Midbrain (tissue), 1 donor: ENCODE results near the gene GSDME.
A peak's percentile ranks its signal among the peaks of the same experiment; 100 is the strongest.

Experiments used
- DNase-seq: peaks from one replicate; lab custom pipeline; 2025; lab: John Stamatoyannopoulos, UW

The GSDME gene

DNA sequence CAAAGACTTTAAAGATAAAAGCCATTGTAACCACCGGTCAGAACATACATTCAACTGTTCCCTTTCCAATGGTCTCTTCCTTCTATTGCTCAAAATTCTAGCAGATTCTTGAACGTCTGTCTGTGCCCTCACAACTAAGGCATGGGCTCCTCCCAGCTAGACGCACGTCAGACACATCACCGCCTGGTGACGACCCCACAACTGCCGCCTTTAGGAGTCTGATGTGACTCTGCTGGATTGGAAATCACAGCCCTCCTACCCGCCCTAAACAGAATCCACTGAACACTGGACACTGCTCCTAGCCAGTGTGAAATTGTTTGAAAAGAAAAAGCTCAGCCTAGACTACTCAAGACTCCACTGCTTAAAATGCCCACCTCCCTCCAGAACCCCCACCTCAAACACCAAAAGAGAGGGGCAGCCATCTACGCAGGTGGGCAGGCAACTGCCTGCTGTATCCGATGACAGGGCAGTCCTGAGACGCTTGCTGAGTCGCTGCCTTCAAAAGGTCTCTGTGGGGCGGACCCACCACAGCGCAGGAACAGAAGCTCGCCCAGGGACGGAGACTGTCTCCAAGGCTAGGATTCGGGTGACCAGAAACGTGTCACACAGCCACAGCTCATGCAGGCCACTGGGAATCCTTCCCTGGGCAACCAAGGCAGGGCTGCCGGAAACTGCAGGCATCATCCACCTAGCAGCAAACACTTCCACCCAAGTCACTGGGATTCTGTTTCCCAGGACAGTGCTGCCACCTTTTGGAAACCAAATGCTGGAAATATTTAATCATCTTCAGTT is 34.7 kb downstream of the GSDME start:
- peak; percentile 64 for DNase-seq

DNA sequence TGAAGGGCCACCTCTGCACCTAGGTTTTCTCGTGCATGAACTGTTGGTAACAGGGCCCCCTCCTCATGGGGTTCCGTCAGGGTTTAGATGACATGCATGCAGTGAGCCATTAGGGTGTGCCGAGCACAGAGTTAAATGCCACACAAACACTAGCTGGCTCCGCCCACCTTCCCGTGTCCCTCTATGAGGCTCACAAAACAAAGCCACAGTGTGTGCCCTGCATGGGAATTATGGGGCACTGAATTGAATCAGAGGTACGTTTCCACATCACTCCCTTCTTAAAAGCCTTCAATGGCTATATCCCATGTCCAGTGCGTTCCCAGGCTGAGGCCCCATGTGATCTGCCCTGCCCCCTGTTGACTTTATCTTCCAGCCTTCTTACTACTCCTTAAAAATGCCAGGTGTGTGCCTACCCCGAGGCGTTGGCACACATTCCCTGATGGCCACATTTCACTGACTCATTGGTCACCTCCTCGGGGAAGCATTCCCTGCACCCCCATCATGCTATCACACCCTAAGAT is 35.7 kb downstream of the GSDME start:
- DNase-seq = no peak

DNA sequence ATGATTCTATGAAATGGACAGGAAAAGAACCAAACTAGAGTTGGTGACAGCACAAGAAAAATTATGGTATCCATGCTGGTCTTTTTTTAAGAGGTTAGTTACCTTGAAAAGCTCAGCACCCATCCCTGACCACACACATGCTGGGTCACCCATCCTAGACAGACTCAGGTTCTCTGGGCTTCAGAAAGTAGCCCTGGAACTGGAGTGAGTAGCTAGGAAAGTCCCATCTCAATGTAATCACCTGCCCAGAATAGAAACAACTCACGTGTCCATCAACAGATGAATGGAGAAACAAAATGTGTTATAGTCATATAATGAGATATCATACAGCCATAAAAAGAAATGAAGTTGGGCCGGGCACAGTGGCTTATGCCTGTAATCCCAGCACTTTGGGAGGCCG is 37.0 kb downstream of the GSDME start:
- no peak for DNase-seq

DNA sequence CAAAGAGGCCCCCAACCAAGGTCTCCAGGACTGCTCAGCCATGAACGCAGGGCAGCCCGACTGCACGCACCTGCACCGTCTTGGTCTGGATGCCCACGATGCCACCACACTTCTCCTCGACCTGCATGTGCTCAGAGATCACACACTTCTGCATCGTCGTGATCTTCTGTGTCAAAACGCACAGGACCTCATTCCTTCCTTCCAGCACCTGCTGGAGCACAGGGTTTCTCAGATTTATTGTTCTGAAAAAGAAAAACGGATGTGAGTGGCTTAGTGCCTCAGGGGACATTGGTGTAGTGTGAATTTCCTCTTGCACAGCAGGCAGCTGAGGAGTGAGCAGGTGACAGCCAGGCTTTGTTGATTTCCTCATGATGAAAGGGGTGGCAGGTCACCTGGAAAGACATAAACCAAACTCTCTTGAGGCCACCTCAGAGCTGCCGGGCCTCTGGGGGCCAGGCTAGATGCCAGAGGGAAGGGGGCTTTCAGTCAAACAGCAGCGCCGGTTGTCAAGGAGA is 38.2 kb downstream of the GSDME start:
- no peak for DNase-seq

DNA sequence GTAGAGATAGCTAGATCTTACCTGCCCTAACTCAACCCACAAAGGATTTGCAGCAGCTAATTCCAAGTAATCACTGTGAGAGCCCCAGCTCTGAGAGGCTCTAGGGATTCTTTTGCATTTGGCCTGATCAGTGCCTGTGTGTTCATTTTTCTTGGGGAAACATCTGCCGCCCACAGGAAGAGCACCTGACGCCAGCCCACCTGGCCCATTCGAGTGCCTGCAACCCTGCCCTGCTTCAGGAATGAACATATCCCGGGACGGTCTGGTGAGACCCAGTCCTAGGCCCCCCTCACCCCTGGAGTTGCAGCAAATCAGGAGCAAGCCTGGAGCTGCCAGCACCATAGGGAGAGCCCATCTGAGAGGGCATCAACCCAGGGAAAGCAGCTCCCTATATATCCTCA is 38.8 kb downstream of the GSDME start:
- no peak for DNase-seq

DNA sequence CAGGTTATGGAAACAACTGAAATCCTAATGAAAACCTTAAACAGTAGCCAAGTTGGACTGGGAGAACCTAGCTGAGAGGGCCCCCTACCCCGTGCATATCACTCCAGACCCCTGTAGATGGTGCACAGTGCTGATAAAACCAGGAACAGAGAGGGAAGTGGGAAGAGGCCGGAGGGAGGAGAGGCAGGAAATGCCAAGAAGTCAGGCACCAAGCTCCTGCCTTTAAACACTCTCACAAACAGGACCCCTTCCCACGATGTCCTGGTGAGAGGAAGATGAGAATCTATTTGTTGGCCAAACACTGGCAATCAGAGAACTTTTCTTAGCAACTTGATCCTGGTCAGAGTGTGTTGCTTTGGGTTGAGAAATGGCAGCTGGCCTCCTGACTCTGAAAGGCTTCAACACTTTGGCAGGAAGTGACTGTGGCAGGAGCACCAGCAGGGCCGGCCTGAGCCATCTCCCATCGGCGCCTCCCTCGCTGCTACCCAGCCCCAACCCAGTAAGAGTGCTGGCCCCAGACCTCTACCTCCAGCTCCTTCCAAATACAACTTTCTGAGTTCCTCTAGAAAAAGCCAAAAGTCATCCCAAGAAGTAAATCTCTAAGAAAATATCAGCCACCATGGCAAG is 39.5 kb downstream of the GSDME start:
- DNase-seq = no peak

DNA sequence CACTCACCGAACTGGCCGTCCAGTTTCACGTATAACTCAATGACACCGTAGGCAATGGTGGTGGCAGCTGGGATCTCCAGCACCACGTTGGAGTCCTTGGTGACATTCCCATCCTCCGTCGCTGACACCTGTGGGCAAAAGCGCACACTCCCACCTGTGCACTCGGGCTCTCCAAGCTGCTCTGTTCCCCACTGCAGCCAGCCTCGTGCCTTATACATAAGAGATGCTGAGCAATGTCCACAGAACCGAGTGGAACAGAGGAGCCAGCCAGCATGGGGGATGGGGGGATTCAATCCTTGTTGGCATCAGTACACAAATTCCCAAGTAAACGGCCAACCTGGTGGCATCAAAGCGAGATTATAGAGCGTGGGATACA is 40.0 kb downstream of the GSDME start:
- DNase-seq = no peak

DNA sequence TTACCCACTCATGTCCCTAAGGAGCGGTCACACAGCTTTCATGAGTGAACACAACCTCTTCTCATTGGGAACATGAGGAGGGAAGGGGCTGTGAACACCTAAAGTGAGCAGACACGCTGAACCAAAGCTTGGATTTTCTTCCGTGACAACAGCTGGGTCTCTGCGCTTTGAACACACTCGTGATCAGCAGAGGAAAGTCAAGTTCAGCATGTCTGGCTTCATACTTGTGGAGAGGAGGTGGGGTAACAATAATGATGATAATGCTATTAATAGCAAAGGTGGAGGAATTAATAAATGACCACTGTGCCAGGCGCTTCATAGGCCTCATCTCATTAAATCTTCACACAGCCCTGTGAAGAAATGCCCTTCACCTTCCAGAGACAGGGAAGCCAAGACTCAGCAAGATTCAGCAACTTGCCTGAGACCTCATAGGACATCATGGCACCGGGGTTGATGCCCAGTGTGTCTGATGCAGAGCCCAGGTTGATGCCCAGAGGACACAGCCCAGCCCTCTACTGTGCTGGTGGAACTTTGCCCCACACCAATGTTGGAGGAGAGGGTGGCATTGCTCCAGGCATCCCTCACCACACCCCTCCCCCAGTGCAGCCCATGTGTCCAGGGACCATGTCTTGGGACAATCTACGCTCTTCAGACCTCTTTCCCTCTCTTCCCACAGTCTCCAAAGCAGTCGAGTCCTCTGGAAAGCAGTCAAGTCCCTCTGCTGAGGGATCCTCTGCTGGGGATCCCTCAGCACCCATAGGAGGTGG is 40.6 kb downstream of the GSDME start:
- DNase-seq = no peak

DNA sequence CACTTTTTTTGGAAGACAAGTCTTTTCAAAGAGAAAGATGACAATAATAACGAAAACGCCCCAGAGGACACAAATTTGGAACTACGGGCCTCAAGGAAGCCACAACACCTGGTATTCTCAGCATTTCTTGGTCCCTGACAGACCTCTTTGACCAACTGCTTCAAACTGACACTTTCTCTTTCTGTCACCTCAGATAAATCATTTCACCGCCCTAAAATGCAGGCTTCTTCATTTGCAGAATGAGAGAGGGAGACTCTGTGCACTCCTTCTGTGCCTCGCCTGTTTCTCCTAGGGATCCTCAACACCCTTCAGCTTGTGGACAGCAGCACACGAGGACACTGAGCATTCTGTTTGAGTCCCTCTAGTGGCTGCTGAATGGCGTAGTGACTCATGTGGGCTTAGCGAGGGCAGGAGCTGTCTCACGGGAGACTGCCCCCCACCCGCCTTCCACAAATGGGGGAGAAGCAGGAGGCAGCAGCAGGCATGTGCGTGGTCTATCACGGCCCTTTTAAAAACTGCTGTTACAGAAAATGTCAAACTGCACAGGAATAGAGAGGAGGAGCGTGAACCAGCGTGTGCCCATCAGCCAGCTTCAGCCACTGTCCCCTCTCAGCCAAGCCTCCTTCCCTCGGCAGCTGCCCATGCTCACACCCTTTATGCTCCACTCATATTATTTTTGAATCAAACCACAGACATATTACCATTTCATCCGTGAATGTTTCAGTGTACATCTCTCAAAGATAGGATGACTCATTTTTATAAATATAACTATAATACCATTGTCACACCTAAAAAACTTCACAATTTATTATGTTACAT is 41.4 kb downstream of the GSDME start:
- peak; percentile 46 for DNase-seq

DNA sequence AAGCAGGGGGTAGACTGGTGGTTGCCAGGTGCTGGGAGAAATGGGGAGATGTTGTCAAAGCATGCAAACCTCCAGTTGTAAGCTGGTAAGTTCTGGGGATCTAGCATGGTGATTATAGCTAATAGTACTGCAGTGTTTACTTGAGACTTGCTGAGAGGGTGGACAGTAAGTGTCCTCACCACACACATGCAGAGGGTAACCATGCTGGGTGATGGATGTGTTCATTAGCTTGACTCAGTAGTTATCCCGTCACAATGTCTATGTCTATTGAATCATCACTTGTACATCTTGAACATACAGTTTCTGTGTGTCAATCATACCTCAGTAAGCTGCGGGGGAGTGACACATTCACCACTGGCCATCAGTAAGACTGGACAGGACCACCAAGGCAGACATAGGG is 42.1 kb downstream of the GSDME start:
- DNase-seq = no peak

DNA sequence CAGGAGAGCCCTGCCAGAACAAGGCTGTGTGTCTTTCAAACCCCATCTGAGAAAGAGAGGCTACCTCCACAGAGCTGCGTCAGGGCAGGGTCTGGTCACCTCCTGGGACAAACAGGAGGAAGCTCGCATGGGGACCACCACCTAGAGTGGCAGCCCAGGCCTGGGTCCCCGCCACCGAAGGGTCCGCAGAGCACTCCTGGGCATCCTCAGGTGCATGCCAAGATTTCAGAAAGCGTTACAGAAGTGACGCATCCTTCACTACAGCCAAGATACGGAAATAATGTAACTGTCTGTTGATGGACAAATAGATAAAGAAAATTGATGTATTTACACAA is 42.6 kb downstream of the GSDME start:
- DNase-seq = no peak

DNA sequence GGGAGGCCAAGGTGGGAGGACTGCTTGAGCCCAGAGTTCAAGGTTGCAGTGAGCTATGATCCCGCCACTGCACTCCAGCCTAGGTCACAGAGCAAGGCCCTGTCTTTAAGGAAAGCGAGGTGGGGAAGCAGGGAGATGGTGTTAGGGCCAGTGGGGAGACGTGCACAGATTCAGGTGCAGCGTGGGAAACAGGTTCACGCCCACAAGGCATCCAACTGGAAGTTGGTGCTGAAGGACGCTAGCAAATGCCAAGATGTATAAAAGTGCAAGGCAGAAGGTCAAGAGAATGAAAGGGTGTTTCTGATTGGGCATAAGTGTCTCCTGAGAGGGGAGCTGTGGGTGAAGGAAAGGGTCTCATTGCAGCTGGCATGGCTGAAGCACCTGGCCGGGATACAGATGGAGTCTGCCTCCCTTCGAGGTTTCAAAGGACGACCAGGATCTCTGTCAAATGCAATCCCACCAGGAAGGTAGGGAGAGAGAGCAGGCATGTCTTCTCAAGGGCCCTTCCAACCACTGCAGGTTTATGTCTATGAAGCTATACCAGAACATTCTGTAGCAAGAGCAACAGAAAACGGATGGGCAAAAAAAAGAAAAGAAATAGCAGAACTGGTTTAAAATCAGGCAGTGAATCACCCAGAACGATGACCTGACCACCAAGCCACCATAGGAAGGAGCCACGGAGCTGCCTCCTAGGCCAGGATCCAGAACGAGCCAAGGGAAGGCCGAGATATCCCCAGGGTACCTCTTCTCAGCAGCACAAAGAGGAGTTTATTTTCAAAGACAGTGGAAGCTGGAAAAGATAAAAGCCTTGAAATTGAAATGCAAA is 43.2 kb downstream of the GSDME start:
- DNase-seq = no peak

DNA sequence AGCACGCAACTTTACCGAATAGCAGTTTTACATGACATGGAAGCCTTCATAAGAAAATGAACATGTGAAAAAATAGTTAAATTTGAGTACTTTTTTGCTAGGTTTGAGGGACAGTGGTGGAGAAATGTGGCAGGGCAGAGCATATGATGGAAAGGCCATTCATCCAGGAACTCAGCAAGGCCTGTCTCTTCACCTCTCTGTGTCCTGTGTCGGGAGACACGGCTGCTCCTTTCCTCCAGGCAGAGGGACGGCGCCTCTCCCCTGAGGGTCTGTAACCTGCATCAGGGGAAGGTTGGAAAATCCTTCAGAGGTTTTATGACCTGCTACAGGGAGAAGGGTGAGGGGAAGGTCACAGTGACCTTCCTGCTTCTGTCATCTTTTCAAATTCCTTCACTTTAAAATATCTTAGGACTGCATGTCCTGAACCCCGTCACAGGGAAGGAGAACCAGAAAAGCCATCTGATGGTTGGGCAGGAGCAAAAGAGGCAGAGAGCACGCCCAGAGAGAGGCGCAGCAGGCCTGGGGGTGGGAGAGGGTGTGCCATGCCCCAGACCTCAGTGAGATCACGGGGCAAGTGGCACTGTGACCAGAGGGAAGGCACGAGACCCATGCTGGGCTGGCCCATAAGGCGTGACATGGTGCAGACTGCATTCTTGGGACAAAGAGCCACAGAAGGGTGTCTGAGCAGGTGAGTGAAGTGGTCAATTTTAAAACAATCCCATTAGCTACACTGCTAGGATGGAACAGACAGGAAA is 44.0 kb downstream of the GSDME start:
- DNase-seq = no peak

DNA sequence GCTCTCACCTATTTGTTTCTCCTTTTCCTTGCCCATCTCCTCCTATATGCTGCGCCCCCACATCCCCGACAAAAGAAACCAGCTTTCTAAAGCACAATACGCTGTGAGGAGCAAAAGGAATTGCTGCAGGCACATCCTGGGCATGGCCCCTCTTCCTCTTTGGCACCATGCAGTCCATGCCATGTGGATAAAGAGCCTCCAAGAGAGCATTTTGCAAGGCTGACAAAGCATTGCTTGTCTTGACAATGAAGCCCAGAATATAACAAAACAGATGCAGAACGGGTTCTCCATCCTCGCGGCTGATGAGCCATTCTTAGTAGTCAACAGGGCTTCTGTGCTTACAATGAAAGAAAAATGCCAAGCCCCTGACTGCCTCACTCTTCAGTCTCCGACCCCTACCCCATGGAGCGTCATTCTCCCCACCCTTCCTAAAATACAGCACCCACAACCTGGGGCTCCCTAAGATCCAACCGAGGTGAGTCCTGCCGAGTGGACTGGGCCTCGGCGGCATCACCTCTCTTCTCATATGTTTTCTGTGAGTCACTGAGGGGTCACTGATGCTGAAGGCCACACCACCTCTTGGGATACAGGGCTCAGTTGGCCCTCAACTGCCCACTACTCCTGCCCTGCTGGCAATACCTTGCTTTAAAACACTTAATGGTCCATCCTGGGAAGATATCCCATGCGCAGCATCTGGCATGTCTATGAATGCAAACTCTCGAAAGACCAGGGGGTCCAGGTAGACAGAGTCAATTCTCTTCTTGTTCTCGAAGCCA is 47.5 kb downstream of the GSDME start:
- no peak for DNase-seq

DNA sequence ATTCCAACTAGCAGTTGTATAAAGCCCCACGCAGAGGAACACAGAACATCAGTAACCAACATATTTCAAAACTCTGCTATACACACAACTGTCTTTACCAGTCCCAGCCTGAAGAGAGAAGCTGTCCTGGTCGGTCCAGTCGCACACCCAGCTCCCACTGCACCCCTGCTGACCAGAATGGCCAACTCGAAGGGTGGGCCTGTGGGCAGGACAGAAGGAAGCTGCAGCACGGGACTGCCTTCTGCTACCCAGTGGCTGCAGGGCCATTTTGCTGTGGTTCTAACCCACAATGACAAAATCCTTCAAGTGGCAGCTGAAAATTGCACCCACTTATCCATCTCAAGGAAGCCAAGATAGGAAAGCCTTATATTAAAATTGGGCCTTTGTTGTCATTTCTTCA is 48.2 kb downstream of the GSDME start:
- no peak for DNase-seq

DNA sequence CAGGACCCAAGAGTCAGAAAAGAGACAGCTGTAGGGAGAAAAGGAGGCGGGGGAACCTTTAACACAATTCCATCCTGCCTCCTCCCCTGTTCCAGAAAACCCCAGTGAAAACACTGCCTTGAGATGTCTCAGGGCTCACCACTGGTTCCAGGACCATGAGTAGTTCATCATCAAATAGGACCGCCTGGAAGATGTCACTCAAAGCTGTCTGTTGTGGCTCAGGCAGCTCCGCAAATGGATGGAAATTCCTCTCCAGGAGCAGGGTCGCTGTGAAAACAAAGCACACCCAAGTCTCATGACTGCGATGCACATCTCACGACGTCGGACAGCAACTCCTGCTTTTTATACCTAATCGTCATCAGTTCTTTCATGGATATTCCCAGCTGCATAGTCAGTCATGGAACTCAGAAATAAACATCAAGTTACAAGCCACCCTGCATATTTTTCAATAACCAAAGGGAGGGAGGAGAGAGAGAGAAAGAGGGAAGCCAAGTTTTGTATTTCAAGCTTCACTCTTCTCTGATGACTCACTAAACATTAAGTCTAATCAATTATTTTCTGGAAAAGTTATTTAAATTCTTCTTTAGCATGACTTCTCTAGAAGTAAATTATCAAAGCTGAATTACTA is 49.2 kb downstream of the GSDME start:
- DNase-seq = no peak

DNA sequence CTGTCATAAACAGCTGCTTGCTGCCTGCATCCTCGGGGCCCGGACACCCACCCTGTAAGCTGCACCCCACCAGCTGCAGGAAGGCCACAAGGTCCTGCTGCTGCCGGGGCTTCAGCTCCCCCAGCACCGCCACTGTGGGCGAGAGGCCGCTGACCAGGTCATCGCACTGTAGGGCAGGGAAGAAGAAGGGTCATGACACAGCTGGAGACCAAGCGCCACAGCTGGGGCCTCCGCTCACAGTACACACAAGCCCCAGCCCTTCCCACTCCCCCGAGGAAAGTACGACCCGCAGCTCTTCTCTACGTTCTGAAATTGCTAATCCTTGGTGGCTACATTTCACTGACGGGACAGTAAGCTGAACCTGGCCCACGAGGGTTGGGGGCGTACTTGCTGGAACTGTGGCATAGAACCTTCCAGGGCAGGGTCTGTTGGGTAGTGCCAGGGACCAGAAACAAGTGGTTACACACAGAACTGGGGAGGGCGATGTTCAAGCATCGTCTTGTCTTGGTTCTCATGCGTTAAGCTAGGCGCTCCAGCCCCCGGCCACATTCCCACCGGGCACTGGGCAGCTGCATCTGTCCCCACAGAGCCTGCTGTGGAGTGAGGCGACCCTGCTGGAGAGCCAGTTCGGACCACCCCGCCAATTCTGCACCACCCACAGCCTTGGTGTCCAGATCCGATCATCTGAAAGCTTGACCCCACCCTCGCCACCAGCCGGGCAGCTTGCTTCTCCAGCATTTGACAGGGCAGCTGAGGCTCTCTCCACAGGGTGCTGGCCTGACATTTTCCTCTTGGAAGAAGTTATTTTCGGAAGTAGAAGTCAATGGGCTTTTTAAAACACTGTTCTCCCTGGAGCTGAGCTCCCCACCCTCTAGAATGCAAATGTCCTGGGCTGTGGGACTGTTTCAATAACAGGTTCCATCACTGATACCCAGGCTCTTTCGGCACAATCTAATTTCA is 50.8 kb downstream of the GSDME start:
- DNase-seq = no peak

DNA sequence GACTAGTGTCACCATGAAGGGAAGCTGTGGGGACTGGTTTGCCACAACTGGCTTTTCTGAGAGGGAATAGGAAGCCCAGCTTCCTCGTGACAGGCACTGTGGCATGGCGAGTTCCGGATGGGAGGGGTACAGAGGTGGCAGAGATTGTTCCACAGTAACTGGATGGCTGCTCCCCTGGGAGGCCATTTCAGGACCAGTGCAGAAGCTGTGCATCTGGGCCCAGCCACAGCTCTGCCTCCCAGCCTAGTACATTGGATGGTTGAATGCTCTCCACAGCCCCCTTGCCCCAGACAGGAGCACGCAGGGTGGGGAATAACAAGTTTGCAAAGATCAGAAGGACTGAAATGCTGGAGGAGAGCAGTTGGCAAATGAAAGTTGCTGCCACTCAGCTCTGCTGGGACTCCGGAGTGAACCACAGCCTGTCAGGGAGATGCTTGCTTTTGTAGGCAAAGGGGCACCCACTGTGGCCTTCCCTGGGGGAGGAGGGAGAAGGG is 51.8 kb downstream of the GSDME start:
- DNase-seq = no peak
